WTC11 (cell line): Measurements from ENCODE around the gene SMPDL3A. TPM values are rescaled to one million over a fixed set of nuclear protein-coding genes. Genes with fewer than 3 reads are reported as not detected.

ENCODE experiments used
- ATAC-seq: fragments of 200-7000 bp; cut with Tn5 transposase; 2 replicates; pipeline ENCODE4 v1.10.0; 2021; ENCODE audit warnings: mild to moderate bottlenecking, moderate library complexity
- CTCF ChIA-PET: fragments of 300-600 bp; sonication (Branson Sonifier 250); formaldehyde crosslinking; loops from one replicate; lab custom pipeline; 2021; ENCODE audit warnings: antibody characterized with exemption; lab: Charles Lee
- POLR2A ChIA-PET: fragments of 350-600 bp; sonication (Branson Sonifier 250); formaldehyde crosslinking; loops from one replicate; lab custom pipeline; 2021; ENCODE audit warnings: antibody characterized with exemption; lab: Charles Lee
- DNase-seq: peaks from one replicate; pipeline ENCODE4 v3.0.0; 2021; ENCODE audit warnings: low spot score
- H3K27ac Mint-ChIP-seq: 2 replicates; pipeline ENCODE4 v1.8.0; 2021; ENCODE audit warnings: mixed read lengths
- H3K27me3 Mint-ChIP-seq: 2 replicates; pipeline ENCODE4 v1.8.0; 2021; ENCODE audit warnings: low read depth, mild to moderate bottlenecking, moderate library complexity, mixed read lengths
- H3K36me3 Mint-ChIP-seq: 2 replicates; pipeline ENCODE4 v1.8.0; 2021; ENCODE audit warnings: mixed read lengths
- H3K4me1 Mint-ChIP-seq: 2 replicates; pipeline ENCODE4 v1.8.0; 2022; ENCODE audit warnings: mixed read lengths
- H3K4me3 Mint-ChIP-seq: 2 replicates; pipeline ENCODE4 v1.8.0; 2021; ENCODE audit warnings: mild to moderate bottlenecking, moderate library complexity, mixed read lengths
- H3K9me3 Mint-ChIP-seq: 2 replicates; pipeline ENCODE4 v1.8.0; 2021; ENCODE audit warnings: mixed read lengths
- CREB1 ChIP-seq: sonication (generic); formaldehyde crosslinking; IDR thresholded peaks from 2 replicates; pipeline ENCODE4 v1.8.0; 2023; ENCODE audit warnings: mild to moderate bottlenecking, missing genetic modification reagents
- CREM ChIP-seq: sonication (generic); formaldehyde crosslinking; IDR thresholded peaks from 2 replicates; pipeline ENCODE4 v1.8.1; 2022; ENCODE audit warnings: mild to moderate bottlenecking, missing genetic modification reagents, moderate library complexity
- ELF4 ChIP-seq: sonication (generic); formaldehyde crosslinking; IDR thresholded peaks from 2 replicates; pipeline ENCODE4 v1.8.1; 2022; ENCODE audit warnings: low read depth, mild to moderate bottlenecking, moderate library complexity, missing genetic modification reagents
- EMX1 ChIP-seq: fragments of 250-450 bp; sonication (Bioruptor Pico); IDR thresholded peaks from 2 replicates; pipeline ENCODE4 v1.8.0; 2021; ENCODE audit warnings: mild to moderate bottlenecking
- IRF2 ChIP-seq: sonication (generic); formaldehyde crosslinking; IDR thresholded peaks from 2 replicates; pipeline ENCODE4 v1.8.0; 2022; ENCODE audit warnings: low read depth, missing genetic modification reagents, borderline replicate concordance
- NFATC4 ChIP-seq: fragments of 250-450 bp; sonication (Bioruptor Pico); IDR thresholded peaks from 2 replicates; pipeline ENCODE4 v1.9.0; 2021; ENCODE audit warnings: mild to moderate bottlenecking
- NR1H2 ChIP-seq: sonication (generic); formaldehyde crosslinking; IDR thresholded peaks from 2 replicates; pipeline ENCODE4 v1.9.0; 2021; ENCODE audit warnings: mild to moderate bottlenecking, moderate library complexity, missing genetic modification reagents
- NR2C2 ChIP-seq: sonication (generic); formaldehyde crosslinking; IDR thresholded peaks from 2 replicates; pipeline ENCODE4 v1.8.0; 2022; ENCODE audit warnings: mild to moderate bottlenecking, missing genetic modification reagents
- PRRX2 ChIP-seq: fragments of 250-450 bp; sonication (Bioruptor Pico); IDR thresholded peaks from 2 replicates; pipeline ENCODE4 v1.8.0; 2021; ENCODE audit warnings: mild to moderate bottlenecking
- ZBTB21 ChIP-seq: sonication (generic); formaldehyde crosslinking; IDR thresholded peaks from 2 replicates; pipeline ENCODE4 v1.8.1; 2023; ENCODE audit warnings: mild to moderate bottlenecking, missing genetic modification reagents, borderline replicate concordance
- ZNF138 ChIP-seq: sonication (generic); formaldehyde crosslinking; conservative IDR thresholded peaks from 2 replicates; pipeline ENCODE4 v1.8.1; 2022; ENCODE audit warnings: mild to moderate bottlenecking, moderate library complexity, missing genetic modification reagents
- ZNF671 ChIP-seq: fragments of 250-450 bp; sonication (Bioruptor Pico); IDR thresholded peaks from 2 replicates; pipeline ENCODE4 v1.8.0; 2021; ENCODE audit warnings: mild to moderate bottlenecking
- total RNA-seq: library from RNA; stranded (reverse); gene quantifications from 3 replicates; pipeline ENCODE4 v1.2.3, GENCODE V29; 2021
- TF ChIP-seq, protein P1 (sequence below): sonication (generic); formaldehyde crosslinking; conservative IDR thresholded peaks from 2 replicates; pipeline ENCODE4 v1.8.1; 2023; ENCODE audit warnings: mild to moderate bottlenecking, low read depth, missing genetic modification reagents, moderate library complexity
- TF ChIP-seq, protein P2 (sequence below): sonication (generic); formaldehyde crosslinking; IDR thresholded peaks from 2 replicates; pipeline ENCODE4 v1.8.1; 2022; ENCODE audit warnings: low read depth, missing genetic modification reagents, borderline replicate concordance
- TF ChIP-seq, protein P3 (sequence below): sonication (generic); formaldehyde crosslinking; IDR thresholded peaks from 2 replicates; pipeline ENCODE4 v1.8.0; 2023; ENCODE audit warnings: missing genetic modification reagents
- TF ChIP-seq, protein P4 (sequence below): sonication (generic); formaldehyde crosslinking; IDR thresholded peaks from 2 replicates; pipeline ENCODE4 v1.8.0; 2022; ENCODE audit warnings: mild to moderate bottlenecking, missing genetic modification reagents
- TF ChIP-seq, protein P5 (sequence below): sonication (generic); formaldehyde crosslinking; conservative IDR thresholded peaks from 2 replicates; pipeline ENCODE4 v1.8.1; 2022; ENCODE audit warnings: mild to moderate bottlenecking, missing genetic modification reagents
- TF ChIP-seq, protein P6 (sequence below): sonication (generic); formaldehyde crosslinking; IDR thresholded peaks from 2 replicates; pipeline ENCODE4 v1.8.0; 2023; ENCODE audit warnings: mild to moderate bottlenecking, missing genetic modification reagents
- TF ChIP-seq, protein P7 (sequence below): fragments of 250-450 bp; sonication (Bioruptor Pico); IDR thresholded peaks from 2 replicates; pipeline ENCODE4 v1.8.0; 2021; ENCODE audit warnings: mild to moderate bottlenecking
- TF ChIP-seq, protein P8 (sequence below): fragments of 200-600 bp; IDR thresholded peaks from 2 replicates; pipeline ENCODE4 v1.8.0; 2022; ENCODE audit warnings: antibody characterized with exemption
- TF ChIP-seq, protein P9 (sequence below): sonication (generic); formaldehyde crosslinking; IDR thresholded peaks from 2 replicates; pipeline ENCODE4 v1.8.1; 2023; ENCODE audit warnings: mild to moderate bottlenecking, missing genetic modification reagents

The SMPDL3A gene
- total RNA-seq, 1 experiment from 2014 or later = 2.1 TPM

DNA sequence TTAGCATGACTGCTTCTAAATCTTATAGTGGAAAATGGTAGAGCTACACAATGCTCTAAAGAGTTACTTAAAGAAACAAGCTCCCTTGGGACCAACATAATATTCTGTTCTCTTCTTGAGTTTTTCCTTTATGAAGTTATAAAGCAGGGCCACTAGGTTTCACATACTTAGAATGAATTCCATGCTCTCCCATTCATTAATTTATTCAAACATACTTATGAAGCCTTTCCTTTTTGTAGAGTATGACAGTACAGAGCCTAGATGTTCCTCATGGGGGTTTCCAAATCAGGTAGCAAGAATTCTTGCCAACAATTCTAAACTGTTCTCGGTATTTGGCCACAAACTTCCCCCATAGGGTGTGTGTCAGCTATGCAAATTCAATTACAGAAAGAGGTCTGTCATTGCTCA is 30.1 kb upstream of the SMPDL3A start:
- H3K27me3 Mint-ChIP-seq = peaks cover 64% of the 10 kb centered on the region

DNA sequence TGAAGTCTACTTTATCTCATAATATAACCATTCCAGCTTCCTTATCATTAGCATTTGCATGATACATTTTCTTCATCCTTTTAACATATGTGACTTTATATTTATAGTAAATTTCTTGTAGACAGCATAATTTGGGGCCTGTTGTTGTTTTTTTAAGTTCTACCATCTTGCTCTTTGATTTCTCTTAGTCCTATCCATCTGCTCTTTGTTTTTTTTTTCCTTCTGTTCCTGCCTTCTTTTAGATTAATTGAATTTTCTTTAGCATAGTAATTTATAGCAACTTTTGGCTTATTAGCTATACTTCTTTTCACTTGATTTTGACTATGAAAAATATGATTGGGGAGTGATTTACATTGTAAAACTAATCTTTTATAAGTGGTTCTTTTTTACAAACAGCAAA is 28.7 kb upstream of the SMPDL3A start:
- H3K27ac Mint-ChIP-seq = no peak overlapping the region
- ATAC-seq (no peak), DNase-seq (no peak)
- ChIA-PET CTCF (no interaction called here), POLR2A (no interaction called here)
- peaks cover 51% of the 10 kb centered on the region for H3K27me3 Mint-ChIP-seq
- peaks cover 11% of the 10 kb centered on the region for H3K4me1 Mint-ChIP-seq
- no peaks in the 10 kb centered on the region for H3K36me3 Mint-ChIP-seq
- H3K4me3 Mint-ChIP-seq = no peak overlapping the region
- H3K9me3 Mint-ChIP-seq = 0 out of 2 replicates have a peak, but pooled peaks cover 6% of the 10 kb centered on the region
- TF ChIP-seq, protein P1, sequence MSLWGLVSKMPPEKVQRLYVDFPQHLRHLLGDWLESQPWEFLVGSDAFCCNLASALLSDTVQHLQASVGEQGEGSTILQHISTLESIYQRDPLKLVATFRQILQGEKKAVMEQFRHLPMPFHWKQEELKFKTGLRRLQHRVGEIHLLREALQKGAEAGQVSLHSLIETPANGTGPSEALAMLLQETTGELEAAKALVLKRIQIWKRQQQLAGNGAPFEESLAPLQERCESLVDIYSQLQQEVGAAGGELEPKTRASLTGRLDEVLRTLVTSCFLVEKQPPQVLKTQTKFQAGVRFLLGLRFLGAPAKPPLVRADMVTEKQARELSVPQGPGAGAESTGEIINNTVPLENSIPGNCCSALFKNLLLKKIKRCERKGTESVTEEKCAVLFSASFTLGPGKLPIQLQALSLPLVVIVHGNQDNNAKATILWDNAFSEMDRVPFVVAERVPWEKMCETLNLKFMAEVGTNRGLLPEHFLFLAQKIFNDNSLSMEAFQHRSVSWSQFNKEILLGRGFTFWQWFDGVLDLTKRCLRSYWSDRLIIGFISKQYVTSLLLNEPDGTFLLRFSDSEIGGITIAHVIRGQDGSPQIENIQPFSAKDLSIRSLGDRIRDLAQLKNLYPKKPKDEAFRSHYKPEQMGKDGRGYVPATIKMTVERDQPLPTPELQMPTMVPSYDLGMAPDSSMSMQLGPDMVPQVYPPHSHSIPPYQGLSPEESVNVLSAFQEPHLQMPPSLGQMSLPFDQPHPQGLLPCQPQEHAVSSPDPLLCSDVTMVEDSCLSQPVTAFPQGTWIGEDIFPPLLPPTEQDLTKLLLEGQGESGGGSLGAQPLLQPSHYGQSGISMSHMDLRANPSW (CRISPR knock-in tag) = no peak
- TF ChIP-seq CREB1 (CRISPR knock-in tag) (no peak), ZNF671 (CRISPR knock-in tag) (no peak), IRF2 (CRISPR knock-in tag) (no peak), PRRX2 (no peak), CREM (CRISPR knock-in tag) (no peak), ELF4 (no peak), ZBTB21 (CRISPR knock-in tag) (no peak), ZNF138 (CRISPR knock-in tag) (no peak), NR2C2 (CRISPR knock-in tag) (no peak)
- TF ChIP-seq, protein P2, sequence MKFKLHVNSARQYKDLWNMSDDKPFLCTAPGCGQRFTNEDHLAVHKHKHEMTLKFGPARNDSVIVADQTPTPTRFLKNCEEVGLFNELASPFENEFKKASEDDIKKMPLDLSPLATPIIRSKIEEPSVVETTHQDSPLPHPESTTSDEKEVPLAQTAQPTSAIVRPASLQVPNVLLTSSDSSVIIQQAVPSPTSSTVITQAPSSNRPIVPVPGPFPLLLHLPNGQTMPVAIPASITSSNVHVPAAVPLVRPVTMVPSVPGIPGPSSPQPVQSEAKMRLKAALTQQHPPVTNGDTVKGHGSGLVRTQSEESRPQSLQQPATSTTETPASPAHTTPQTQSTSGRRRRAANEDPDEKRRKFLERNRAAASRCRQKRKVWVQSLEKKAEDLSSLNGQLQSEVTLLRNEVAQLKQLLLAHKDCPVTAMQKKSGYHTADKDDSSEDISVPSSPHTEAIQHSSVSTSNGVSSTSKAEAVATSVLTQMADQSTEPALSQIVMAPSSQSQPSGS (CRISPR knock-in tag) = no peak
- TF ChIP-seq, protein P3, sequence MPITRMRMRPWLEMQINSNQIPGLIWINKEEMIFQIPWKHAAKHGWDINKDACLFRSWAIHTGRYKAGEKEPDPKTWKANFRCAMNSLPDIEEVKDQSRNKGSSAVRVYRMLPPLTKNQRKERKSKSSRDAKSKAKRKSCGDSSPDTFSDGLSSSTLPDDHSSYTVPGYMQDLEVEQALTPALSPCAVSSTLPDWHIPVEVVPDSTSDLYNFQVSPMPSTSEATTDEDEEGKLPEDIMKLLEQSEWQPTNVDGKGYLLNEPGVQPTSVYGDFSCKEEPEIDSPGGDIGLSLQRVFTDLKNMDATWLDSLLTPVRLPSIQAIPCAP (CRISPR knock-in tag) = no peak
- TF ChIP-seq, protein P4, sequence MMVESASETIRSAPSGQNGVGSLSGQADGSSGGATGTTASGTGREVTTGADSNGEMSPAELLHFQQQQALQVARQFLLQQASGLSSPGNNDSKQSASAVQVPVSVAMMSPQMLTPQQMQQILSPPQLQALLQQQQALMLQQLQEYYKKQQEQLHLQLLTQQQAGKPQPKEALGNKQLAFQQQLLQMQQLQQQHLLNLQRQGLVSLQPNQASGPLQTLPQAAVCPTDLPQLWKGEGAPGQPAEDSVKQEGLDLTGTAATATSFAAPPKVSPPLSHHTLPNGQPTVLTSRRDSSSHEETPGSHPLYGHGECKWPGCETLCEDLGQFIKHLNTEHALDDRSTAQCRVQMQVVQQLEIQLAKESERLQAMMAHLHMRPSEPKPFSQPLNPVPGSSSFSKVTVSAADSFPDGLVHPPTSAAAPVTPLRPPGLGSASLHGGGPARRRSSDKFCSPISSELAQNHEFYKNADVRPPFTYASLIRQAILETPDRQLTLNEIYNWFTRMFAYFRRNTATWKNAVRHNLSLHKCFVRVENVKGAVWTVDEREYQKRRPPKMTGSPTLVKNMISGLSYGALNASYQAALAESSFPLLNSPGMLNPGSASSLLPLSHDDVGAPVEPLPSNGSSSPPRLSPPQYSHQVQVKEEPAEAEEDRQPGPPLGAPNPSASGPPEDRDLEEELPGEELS = no peak
- TF ChIP-seq, protein P5, sequence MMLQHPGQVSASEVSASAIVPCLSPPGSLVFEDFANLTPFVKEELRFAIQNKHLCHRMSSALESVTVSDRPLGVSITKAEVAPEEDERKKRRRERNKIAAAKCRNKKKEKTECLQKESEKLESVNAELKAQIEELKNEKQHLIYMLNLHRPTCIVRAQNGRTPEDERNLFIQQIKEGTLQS (CRISPR knock-in tag) = no peak
- TF ChIP-seq, protein P6, sequence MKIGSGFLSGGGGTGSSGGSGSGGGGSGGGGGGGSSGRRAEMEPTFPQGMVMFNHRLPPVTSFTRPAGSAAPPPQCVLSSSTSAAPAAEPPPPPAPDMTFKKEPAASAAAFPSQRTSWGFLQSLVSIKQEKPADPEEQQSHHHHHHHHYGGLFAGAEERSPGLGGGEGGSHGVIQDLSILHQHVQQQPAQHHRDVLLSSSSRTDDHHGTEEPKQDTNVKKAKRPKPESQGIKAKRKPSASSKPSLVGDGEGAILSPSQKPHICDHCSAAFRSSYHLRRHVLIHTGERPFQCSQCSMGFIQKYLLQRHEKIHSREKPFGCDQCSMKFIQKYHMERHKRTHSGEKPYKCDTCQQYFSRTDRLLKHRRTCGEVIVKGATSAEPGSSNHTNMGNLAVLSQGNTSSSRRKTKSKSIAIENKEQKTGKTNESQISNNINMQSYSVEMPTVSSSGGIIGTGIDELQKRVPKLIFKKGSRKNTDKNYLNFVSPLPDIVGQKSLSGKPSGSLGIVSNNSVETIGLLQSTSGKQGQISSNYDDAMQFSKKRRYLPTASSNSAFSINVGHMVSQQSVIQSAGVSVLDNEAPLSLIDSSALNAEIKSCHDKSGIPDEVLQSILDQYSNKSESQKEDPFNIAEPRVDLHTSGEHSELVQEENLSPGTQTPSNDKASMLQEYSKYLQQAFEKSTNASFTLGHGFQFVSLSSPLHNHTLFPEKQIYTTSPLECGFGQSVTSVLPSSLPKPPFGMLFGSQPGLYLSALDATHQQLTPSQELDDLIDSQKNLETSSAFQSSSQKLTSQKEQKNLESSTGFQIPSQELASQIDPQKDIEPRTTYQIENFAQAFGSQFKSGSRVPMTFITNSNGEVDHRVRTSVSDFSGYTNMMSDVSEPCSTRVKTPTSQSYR (CRISPR knock-in tag) = no peak
- TF ChIP-seq, protein P7, sequence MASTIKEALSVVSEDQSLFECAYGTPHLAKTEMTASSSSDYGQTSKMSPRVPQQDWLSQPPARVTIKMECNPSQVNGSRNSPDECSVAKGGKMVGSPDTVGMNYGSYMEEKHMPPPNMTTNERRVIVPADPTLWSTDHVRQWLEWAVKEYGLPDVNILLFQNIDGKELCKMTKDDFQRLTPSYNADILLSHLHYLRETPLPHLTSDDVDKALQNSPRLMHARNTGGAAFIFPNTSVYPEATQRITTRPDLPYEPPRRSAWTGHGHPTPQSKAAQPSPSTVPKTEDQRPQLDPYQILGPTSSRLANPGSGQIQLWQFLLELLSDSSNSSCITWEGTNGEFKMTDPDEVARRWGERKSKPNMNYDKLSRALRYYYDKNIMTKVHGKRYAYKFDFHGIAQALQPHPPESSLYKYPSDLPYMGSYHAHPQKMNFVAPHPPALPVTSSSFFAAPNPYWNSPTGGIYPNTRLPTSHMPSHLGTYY = no peak
- TF ChIP-seq, protein P8, sequence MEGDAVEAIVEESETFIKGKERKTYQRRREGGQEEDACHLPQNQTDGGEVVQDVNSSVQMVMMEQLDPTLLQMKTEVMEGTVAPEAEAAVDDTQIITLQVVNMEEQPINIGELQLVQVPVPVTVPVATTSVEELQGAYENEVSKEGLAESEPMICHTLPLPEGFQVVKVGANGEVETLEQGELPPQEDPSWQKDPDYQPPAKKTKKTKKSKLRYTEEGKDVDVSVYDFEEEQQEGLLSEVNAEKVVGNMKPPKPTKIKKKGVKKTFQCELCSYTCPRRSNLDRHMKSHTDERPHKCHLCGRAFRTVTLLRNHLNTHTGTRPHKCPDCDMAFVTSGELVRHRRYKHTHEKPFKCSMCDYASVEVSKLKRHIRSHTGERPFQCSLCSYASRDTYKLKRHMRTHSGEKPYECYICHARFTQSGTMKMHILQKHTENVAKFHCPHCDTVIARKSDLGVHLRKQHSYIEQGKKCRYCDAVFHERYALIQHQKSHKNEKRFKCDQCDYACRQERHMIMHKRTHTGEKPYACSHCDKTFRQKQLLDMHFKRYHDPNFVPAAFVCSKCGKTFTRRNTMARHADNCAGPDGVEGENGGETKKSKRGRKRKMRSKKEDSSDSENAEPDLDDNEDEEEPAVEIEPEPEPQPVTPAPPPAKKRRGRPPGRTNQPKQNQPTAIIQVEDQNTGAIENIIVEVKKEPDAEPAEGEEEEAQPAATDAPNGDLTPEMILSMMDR = no peak

More for the DNA sequence above, 30.1 kb upstream of the SMPDL3A start:
- CTCF ChIA-PET = no interaction called here
- Mint-ChIP-seq H3K4me3 (no peak overlapping the region), H3K9me3 (peaks cover 13% of the 10 kb centered on the region), H3K4me1 (peaks cover 21% of the 10 kb centered on the region), H3K36me3 (peaks cover 6% of the 10 kb centered on the region; the same call in 1 of the 2 replicates), H3K27ac (no peak overlapping the region)
- DNase-seq (no peak), ATAC-seq (no peak)
- POLR2A ChIA-PET = no interaction called here
- TF ChIP-seq, protein P9, sequence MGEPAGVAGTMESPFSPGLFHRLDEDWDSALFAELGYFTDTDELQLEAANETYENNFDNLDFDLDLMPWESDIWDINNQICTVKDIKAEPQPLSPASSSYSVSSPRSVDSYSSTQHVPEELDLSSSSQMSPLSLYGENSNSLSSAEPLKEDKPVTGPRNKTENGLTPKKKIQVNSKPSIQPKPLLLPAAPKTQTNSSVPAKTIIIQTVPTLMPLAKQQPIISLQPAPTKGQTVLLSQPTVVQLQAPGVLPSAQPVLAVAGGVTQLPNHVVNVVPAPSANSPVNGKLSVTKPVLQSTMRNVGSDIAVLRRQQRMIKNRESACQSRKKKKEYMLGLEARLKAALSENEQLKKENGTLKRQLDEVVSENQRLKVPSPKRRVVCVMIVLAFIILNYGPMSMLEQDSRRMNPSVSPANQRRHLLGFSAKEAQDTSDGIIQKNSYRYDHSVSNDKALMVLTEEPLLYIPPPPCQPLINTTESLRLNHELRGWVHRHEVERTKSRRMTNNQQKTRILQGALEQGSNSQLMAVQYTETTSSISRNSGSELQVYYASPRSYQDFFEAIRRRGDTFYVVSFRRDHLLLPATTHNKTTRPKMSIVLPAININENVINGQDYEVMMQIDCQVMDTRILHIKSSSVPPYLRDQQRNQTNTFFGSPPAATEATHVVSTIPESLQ = no peak
- TF ChIP-seq NR1H2 (no peak), NFATC4 (CRISPR knock-in tag) (no peak), PRRX2 (no peak), EMX1 (no peak)
